GM19193 (cell line): ENCODE data around the gene NDUFV1.

Experiments
- POLR2A ChIP-seq: IDR thresholded peaks from 4 replicates; pipeline ENCODE4 v1.6.1; 2011; ENCODE audit not compliant: insufficient read depth, insufficient read length; ENCODE audit errors: extremely low read depth

The NDUFV1 gene

GRCh38 chr11:67606492-67607295 lies at the start of gene NDUFV1:
Gene NDUFV1 (plus strand): TSS chr11:67606936. CDS start chr11:67607005, 69 bp downstream.
- TF ChIP-seq POLR2A, result peak; percentile 84

GRCh38 chr11:67558084-67558772 lies 48.5 kb upstream of the NDUFV1 start:
- TF ChIP-seq POLR2A, result no peak

GRCh38 chr11:67561971-67562619 lies 44.6 kb upstream of the NDUFV1 start:
- TF ChIP-seq POLR2A, result no peak

- no peak for TF ChIP-seq POLR2A
Observed at GRCh38 chr11:67562963-67563704, 43.6 kb upstream of the NDUFV1 start.

GRCh38 chr11:67564230-67564629 lies 42.5 kb upstream of the NDUFV1 start:
- TF ChIP-seq POLR2A, result no peak

- no peak for TF ChIP-seq POLR2A
Observed at GRCh38 chr11:67571443-67571842, 35.3 kb upstream of the NDUFV1 start.

DNA sequence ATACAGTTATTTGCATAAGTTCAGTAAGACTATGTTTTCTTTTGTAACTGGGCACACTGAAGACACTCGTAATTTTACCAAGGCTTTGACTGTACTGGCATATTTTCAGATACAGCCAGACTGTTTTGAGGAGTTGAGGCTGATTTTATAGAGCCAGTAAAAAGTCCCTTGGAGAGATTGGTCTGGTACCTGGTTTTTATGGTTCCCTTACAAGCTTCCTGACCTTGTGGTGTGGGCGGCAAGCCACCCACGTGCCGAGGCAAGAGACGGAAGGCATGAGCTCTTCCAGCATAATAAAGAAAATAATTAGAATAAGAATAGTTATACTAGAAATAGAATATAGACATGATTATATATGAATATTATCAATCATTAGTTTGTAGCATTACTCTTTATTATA lies 34.4 kb upstream of the NDUFV1 start:
- TF ChIP-seq POLR2A, result no peak

- no peak for TF ChIP-seq POLR2A
Observed at GRCh38 chr11:67572747-67573419, 33.9 kb upstream of the NDUFV1 start.

- TF ChIP-seq POLR2A, result no peak
Observed at GRCh38 chr11:67574938-67575337, 31.8 kb upstream of the NDUFV1 start.

- no peak for TF ChIP-seq POLR2A
Observed at GRCh38 chr11:67576735-67577475, 29.8 kb upstream of the NDUFV1 start.

DNA sequence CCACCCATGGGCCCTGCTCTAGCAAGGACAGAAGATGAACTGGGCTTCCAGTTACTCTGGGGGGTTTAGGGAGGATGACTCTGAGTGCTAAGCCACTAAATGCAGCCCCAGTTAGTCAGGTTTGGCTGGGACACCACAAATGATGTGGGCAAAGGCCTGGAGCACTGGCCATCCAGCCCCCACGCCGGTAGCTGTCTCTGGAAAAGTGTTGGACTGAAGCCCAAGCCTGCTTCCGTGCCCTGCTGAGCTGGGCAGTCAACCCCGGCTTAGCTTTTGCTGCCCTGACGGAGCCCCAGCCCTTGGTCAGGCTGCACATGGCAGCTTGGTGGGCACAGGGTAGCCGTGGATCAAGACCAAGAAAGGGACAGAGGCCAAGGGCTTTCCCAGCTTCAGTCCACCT lies 28.8 kb upstream of the NDUFV1 start:
- no peak for TF ChIP-seq POLR2A

GRCh38 chr11:67581469-67581868 lies 25.3 kb upstream of the NDUFV1 start:
- TF ChIP-seq POLR2A, result no peak

DNA sequence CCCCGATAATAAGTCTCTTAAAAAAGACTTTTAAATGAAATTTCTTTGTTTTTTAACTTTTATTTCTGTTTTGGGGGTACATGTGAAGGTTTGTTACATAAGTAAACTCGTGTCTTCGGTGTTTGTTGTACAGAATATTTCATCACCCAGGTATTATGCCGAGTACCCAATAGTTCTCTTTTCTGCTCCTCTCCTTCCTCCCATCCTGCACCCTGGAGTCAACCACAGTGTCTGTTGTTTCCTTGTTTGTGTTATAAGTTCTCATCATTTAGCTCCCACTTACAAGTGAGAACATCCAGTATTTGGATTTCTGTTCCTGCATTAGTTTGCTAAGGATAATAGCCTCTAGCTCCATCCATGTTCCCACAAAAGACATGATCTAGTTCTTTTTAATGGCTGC lies 24.7 kb upstream of the NDUFV1 start:
- TF ChIP-seq POLR2A, result no peak
